Measurements from ENCODE around the gene ADGRB2.
"Not testable (repeated sequence)": the region's sequence is repeated elsewhere in the genome, so short reads cannot be mapped to it uniquely, and the experiment has no call there.

The ADGRB2 gene

DNA sequence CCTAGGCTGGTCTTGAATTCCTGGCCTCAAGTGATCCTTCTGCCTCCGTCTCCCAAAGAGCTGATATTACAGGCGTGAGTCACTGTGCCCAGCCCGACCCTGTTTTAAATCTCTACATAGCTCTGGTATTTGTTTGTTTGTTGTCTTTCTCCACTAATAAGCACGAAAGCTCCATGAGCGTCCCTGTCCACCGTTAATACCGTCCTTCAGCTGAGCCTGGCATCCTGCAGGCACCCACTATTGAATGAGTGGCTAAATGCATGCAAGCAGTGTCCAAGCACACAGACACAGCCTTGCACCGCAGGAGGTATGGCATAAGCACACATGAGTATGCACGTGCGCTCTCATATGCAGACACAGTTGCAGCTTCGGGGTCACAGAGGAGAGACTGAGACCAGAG is 55.8 kb downstream of the ADGRB2 start:
- TF ChIP-seq, protein P1, sequence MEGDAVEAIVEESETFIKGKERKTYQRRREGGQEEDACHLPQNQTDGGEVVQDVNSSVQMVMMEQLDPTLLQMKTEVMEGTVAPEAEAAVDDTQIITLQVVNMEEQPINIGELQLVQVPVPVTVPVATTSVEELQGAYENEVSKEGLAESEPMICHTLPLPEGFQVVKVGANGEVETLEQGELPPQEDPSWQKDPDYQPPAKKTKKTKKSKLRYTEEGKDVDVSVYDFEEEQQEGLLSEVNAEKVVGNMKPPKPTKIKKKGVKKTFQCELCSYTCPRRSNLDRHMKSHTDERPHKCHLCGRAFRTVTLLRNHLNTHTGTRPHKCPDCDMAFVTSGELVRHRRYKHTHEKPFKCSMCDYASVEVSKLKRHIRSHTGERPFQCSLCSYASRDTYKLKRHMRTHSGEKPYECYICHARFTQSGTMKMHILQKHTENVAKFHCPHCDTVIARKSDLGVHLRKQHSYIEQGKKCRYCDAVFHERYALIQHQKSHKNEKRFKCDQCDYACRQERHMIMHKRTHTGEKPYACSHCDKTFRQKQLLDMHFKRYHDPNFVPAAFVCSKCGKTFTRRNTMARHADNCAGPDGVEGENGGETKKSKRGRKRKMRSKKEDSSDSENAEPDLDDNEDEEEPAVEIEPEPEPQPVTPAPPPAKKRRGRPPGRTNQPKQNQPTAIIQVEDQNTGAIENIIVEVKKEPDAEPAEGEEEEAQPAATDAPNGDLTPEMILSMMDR (IDR thresholded peaks at IDR 0.05; ENCODE audit: low read depth, low read length): no peak

DNA sequence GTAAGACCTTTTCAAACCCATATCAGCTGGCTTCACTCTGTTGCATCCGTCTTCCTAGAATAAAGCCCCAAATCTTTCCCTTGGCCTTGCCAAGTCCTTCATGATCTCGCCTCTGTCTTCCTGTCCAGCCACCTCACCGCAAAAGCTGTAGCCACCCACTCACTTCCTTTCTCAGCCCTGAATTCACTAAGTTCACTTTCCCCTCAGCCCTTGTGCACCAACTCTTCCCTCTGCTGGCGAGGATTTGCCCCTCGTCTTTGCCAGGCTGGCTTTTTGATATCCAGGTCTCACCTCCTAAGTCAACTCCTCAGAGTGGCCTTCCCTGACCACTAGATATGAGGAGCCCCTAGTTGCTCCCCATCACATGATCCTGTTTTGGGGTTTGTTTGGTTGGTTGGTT is 56.4 kb downstream of the ADGRB2 start:
- TF ChIP-seq, protein P1 (IDR thresholded peaks at IDR 0.05; ENCODE audit: low read depth, low read length): no peak
- no peak overlapping the region for H3K4me3 ChIP-seq (ENCODE audit: low read depth, low read length)

More for the DNA sequence above, 55.8 kb downstream of the ADGRB2 start:
- no peak overlapping the region for H3K4me3 ChIP-seq (ENCODE audit: low read depth, low read length)

DNA sequence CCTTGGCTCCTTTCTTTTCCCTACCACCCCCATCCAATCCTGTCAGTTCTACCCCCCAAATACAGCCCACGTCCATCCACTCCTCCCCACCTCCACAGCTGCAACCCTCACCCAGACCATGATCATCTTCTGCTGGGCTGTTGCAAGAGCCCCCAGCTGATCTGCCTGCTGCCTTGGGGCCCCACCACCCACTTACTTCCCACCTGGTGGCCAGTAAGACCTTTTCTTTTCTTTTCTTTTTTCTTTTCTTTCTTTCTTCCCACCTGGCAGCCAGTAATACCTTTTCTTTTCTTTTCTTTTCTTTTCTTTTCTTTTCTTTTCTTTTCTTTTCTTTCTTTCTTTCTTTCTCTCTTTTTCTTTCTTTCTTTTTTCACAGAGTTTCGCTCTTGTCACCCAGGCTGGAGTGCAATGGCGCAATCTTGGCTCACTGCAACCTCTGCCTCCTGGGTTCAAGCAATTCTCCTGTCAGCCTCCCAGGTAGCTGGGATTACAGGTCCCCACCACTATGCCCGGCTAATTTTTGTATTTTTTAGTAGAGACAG is 57.0 kb downstream of the ADGRB2 start:
- not testable (repeated sequence) for H3K4me3 ChIP-seq (ENCODE audit: low read depth, low read length)

DNA sequence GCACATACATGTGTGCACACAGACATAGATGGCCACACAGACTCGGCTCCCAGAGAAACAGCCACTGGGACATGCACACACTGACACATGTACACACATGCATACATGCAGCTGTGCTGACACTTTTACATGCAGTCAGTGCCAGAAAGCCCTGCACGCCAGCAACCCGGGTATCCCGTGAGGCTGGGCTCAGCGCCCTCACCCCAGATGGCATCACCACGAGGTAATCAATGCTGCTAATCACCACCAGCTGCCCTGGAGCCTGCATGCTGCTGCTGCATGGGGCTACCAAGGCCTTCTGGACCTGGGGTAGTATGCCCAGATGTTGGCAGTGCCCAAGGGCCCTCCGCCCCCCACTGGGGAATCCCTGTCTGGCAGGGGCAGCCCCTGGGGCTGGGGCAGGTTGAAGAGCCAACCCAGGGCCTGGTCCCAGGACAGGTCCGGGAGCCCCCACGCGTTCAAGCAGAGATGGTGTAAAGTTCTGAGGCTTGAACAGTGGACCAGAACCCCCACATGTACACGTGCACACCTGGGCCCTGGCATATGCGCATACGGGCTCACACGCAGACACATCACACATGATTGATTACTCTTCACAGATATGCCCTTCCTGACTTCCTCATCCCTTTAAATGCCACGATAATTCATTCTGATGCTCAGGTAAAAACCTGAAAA is 57.6 kb downstream of the ADGRB2 start:
- TF ChIP-seq, protein P1 (IDR thresholded peaks at IDR 0.05; ENCODE audit: low read depth, low read length): no peak

DNA sequence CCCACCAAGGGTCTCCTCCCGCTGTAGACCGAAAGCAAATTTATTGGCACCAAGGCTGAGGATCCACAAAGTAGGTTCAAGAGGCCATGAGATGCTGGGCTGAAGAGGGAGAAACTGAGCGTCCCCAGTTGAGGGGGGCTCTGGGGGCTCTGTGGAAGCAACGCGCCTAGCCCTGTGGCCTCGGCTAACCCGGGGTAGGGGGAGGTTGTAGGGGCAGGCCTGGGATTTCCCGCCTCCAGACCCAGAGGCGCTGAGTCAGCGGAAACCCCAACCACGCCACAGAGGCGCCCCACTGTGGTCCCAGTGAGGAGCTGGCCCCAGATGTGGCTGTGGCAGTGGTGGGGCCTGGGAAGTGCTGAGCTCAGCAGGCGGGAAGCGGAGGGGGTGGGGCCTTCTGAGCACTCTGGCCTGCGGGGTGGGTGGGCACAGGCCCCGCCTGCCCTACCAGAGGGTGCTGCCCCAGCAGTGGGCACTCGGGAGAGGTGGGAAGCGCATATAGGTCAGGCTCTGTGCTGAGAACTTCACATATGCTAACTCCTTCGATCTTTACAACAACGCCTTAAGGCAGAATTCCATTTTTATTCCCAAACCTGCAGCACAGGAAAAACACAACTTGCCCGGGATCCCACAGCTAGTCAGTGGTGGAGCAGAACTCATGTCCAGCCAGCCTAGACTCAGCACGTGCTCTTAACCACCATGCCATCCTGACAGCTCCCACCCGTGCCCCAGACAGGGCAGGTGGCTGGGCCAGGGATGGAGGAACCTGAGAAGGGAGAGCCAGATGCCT is 58.9 kb downstream of the ADGRB2 start:
- TF ChIP-seq, protein P1 (IDR thresholded peaks at IDR 0.05; ENCODE audit: low read depth, low read length): no peak; the same call in 1 of the 2 replicates
- H3K4me3 ChIP-seq (ENCODE audit: low read depth, low read length): peak overlapping the region; percentile 72

More for the DNA sequence above, 57.6 kb downstream of the ADGRB2 start:
- H3K4me3 ChIP-seq (ENCODE audit: low read depth, low read length): no peak overlapping the region

DNA sequence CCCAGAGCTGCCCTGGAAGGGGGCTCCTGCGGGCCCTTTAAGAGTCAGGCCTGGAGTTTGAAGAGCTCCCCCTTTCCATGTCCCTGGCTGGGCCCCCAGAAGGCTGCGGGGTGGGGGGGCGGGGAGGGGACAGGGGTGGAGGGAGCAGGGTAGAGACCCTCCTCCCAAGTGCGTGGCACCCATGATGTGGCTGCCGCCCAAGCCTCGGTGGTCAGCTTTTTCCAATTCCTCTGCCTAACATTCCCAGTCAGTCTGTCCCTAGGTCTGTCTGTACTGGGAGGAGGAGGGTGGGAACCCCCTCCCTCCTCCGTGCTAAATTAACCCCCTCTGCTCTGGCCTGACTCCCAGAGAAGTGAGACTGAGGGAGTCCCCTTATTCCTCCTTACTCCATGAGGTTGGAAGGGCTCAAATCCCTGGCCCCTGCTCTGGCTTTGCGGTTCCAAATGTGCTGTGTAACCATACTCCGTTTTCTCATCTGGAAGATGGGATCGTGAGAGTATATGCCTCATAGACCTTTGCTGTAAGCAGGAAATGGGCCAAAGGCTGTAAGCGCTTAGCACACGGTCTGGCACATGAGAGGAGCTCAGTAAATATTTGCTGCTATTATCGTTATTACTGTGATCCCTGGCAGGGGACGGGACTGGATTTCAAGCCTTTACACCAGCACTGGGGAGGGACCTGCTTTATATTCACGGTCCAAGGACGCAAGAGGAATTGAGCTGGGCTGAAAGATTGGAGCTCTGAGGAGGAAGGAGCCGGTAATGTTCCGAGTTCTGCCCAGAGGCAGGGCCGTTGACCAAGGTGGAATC is 59.7 kb downstream of the ADGRB2 start:
- TF ChIP-seq, protein P1 (IDR thresholded peaks at IDR 0.05; ENCODE audit: low read depth, low read length): no peak
- peak overlapping the region; percentile 72 for H3K4me3 ChIP-seq (ENCODE audit: low read depth, low read length)

All from WI38 (cell line).